HCT116 (cell line): ENCODE data around the gene RBBP8NL. TPM values are rescaled to one million over a fixed set of nuclear protein-coding genes. Genes with fewer than 3 reads are reported as not detected.

Source experiments
- ATAC-seq: fragments of 200-7000 bp; cut with Tn5 transposase; 2 replicates; pipeline ENCODE4 v1.9.1; 2020; ENCODE audit warnings: mild to moderate bottlenecking, moderate library complexity
- BruUV-seq: library from RNA; stranded (reverse); fragments of 400-500 nt; replicated peaks from 2 replicates; lab custom pipeline; 2021; lab: Mats Ljungman, UMichigan
- CTCF ChIA-PET: fragments of 300-600 bp; sonication (Branson Sonifier 250); formaldehyde crosslinking; loops from one replicate; lab custom pipeline; 2021; ENCODE audit warnings: antibody characterized with exemption; lab: Charles Lee
- POLR2A ChIA-PET: fragments of 300-600, 350-600 bp; sonication (Branson Sonifier 250); formaldehyde crosslinking; loops from one replicate; lab custom pipeline; 2021; ENCODE audit warnings: antibody characterized with exemption; lab: Charles Lee
- RAD21 ChIA-PET, 2 experiments: fragments of 300-600 bp; sonication (Branson Sonifier 250); formaldehyde crosslinking; loops; one replicate each; lab custom pipeline; 2023; ENCODE audit warnings: low total read pairs in 2 of 2; ENCODE audit not compliant: uncharacterized antibody in 2 of 2, unreplicated experiment in 2 of 2, low non-redundant PET in 1 of 2; lab: Charles Lee
- DNase-seq: peaks from one replicate; pipeline ENCODE4 v3.0.0-alpha.2; 2010; ENCODE audit warnings: low read depth, low spot score
- H2AFZ ChIP-seq: fragments of 200-600 bp; shearing (Covaris generic), sonication (generic); 2 replicates; pipeline ENCODE4 v1.6.1; 2017; ENCODE audit warnings: low read depth, mixed run types, mixed read lengths, antibody characterized with exemption, low read length; ENCODE audit not compliant: poor library complexity, severe bottlenecking
- H3K27ac ChIP-seq: 2 replicates; pipeline ENCODE4 v1.5.1; 2012; ENCODE audit warnings: low read depth, low read length
- H3K27me3 ChIP-seq: fragments of 200-600 bp; sonication (generic); 2 replicates; pipeline ENCODE4 v1.6.1; 2016; ENCODE audit warnings: mixed run types, low read length, mixed read lengths; ENCODE audit not compliant: insufficient read depth
- H3K36me3 ChIP-seq, 2 experiments: fragments of 200-500 bp in 1 of 2; fragments of 200-600 bp in 1 of 2; sonication (Bioruptor generic) in 1 of 2; sonication (generic) in 1 of 2; 2 replicates each; pipeline versions ENCODE4 v1.5.1 to v1.6.1; 2014 to 2016; ENCODE audit warnings: low read length in 2 of 2, inconsistent platforms in 1 of 2, mixed read lengths in 1 of 2, mixed run types in 1 of 2; ENCODE audit not compliant: insufficient read depth in 2 of 2, control insufficient read depth in 1 of 2
- H3K4me1 ChIP-seq, 2 experiments: fragments of 200-600 bp in 1 of 2; sonication (generic) in 1 of 2; 2 replicates each; pipeline versions ENCODE4 v1.5.1 to v1.6.1; 2012 to 2017; ENCODE audit warnings: low read length in 2 of 2, inconsistent platforms in 1 of 2, mild to moderate bottlenecking in 1 of 2, mixed read lengths in 1 of 2, mixed run types in 1 of 2, moderate library complexity in 1 of 2; ENCODE audit not compliant: insufficient read depth in 2 of 2, control insufficient read depth in 1 of 2
- H3K4me2 ChIP-seq: fragments of 200-600 bp; sonication (generic); 2 replicates; pipeline ENCODE4 v1.6.1; 2017; ENCODE audit warnings: mixed run types, low read length, mixed read lengths
- H3K4me3 ChIP-seq, 2 experiments: fragments of 200-600 bp in 1 of 2; sonication (generic) in 1 of 2; replicated peaks in 1 of 2; 2 replicates each; pipeline ENCODE4 v1.5.1; 2011 to 2016; ENCODE audit warnings: low read length in 2 of 2, control low read depth in 1 of 2, low read depth in 1 of 2, mild to moderate bottlenecking in 1 of 2, mixed read lengths in 1 of 2, mixed run types in 1 of 2
- H3K79me2 ChIP-seq: fragments of 200-600 bp; sonication (generic); 2 replicates; pipeline ENCODE4 v1.6.1; 2017; ENCODE audit warnings: mild to moderate bottlenecking, mixed run types, low read length, moderate library complexity, mixed read lengths; ENCODE audit not compliant: insufficient read depth
- H3K9ac ChIP-seq: fragments of 200-600 bp; sonication (generic); 2 replicates; pipeline ENCODE4 v1.6.1; 2016; ENCODE audit warnings: low read length, mixed read lengths
- H3K9me2 ChIP-seq: fragments of 200-600 bp; sonication (generic), shearing (Covaris generic); 2 replicates; pipeline ENCODE4 v1.6.1; 2017; ENCODE audit warnings: mixed run types, mild to moderate bottlenecking, moderate library complexity; ENCODE audit not compliant: insufficient read depth
- H3K9me3 ChIP-seq, 2 experiments: fragments of 200-500 bp in 1 of 2; fragments of 200-600 bp in 1 of 2; sonication (Bioruptor generic) in 1 of 2; sonication (generic) in 1 of 2; 2 replicates each; pipeline ENCODE4 v1.6.1; 2014 to 2017; ENCODE audit warnings: low read length in 2 of 2, mixed read lengths in 2 of 2, inconsistent platforms in 1 of 2, low read depth in 1 of 2, mild to moderate bottlenecking in 1 of 2, mixed run types in 1 of 2, moderate library complexity in 1 of 2; ENCODE audit not compliant: control insufficient read depth in 1 of 2, insufficient read depth in 1 of 2
- H4K20me1 ChIP-seq: fragments of 200-600 bp; sonication (generic), shearing (Covaris generic); 2 replicates; pipeline ENCODE4 v1.6.1; 2017; ENCODE audit warnings: mixed run types, mild to moderate bottlenecking, moderate library complexity; ENCODE audit not compliant: insufficient read depth
- POLR2AphosphoS5 ChIP-seq: IDR thresholded peaks from 2 replicates; pipeline ENCODE4 v1.6.1; 2011; ENCODE audit warnings: mild to moderate bottlenecking, low read depth, low read length, moderate library complexity
- SRF ChIP-seq: IDR thresholded peaks from 2 replicates; pipeline ENCODE4 v1.6.1; 2012; ENCODE audit warnings: low read depth
- ZFX ChIP-seq: fragments of 450-650 bp; IDR thresholded peaks from 2 replicates; pipeline ENCODE4 v1.6.1; 2017
- intact Hi-C: fragments of 100-400 bp; cut with micrococcal nuclease; formaldehyde crosslinking; loops from 2 replicates; pipeline ENCODE4 v1.10.0; 2022
- total RNA-seq: library from RNA; stranded (reverse); gene quantifications from one replicate; pipeline ENCODE4 v1.2.1, GENCODE V29; 2021; ENCODE audit not compliant: unreplicated experiment

Gene RBBP8NL
- total RNA-seq, 1 experiment from 2014 or later = 0.59 TPM

DNA sequence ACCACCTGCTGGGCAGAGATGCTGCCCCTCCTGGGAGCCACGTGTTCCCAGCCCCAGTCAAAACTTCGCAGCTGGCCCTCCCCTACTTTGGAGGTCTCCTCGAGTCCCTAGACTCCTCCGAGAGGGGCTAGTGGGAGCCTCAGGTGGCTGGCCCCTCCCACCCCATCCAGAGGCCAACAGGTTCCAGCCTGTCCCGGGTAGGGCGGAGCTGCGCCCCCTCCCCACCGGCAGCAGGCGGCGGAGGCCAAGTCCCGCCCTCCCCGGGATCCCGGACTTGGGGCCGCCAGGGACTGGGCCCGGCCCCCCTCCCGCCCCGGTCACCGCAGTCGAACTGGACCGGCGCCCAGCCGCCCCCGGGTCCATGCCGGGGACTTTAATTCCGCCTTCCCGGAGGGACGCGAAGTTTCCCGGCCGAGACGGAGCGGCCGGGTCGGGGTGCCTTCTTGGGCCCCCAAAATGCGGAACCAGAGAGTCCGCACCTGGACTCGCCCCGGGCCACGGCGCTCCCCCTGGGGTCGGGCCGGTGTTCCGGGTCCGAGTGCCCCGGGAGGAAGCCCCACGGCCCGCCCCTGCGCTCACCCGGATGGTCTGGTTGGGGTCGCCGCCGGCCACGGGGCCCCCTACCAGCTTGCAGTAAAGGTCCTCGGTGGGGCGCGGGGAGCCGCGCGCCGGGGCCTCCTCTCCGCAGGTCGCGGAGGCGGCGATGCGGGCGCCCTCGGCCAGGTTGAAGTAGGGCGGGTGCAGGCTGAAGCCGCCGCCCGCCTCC, 60.8 kb downstream of the RBBP8NL start:
- intact Hi-C loops = loop anchor here (5.0 kb wide), 1 partner anchor 64 kb away; the partner anchor contains the start of gene ADRM1

DNA sequence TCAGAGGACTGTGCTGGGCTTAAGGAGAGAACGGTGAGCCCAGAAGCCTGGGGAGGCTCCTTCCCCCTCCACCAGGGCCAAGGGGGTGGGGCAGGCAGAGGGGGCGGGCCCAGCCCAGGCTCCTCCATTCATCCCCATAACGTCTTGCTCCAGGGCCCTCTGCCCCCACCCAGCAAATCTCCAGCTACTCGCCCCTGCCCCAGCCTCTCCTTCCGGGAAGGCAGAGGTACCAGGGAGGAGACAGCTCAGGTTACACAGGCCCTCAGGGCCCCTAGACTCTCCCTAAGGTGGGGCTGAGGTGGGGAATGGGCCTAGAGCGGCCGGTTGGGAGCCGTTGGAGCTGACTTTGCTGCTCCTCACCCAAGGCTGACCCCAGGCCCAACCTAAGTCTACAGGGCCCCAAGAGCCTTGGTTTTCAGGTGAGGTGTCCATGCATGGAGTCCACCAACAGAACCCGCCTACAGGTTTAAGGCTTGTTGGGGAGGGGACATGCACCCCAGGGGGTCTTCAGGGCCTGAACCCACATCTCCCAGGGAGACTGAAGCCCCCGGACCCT, 61.4 kb downstream of the RBBP8NL start:
- H3K9me2 ChIP-seq = no peaks in the 10 kb centered on the region
- H2AFZ ChIP-seq = no peak overlapping the region
- ChIA-PET POLR2A (interaction anchor here (0.9 to 2.6 kb wide), 4 partner anchors 9 to 20 kb away, joined by 3 to 12 read pairs (median 8); partner anchors contain the start of gene RPS21), CTCF (interaction anchor here (2.2 kb wide), 1 partner anchor 17 kb away, joined by 10 read pairs; no protein-coding TSS in a partner anchor), RAD21 (no interaction called here)
- H3K27me3 ChIP-seq = no peaks in the 10 kb centered on the region
- H3K4me1 ChIP-seq = peaks cover 80 to 90% of the 10 kb centered on the region in 2 experiments
- TF ChIP-seq SRF (no peak), POLR2AphosphoS5 (peak; percentile 26; the same call in 1 of the 2 replicates)
- peak overlapping the region; percentile 98 for H3K27ac ChIP-seq
- peaks cover 60% of the 10 kb centered on the region for H3K79me2 ChIP-seq
- peak overlapping the region; percentile 100 for H3K4me2 ChIP-seq
- ATAC-seq (peak; percentile 28), DNase-seq (no peak)
- H3K9me3 ChIP-seq = no peaks in the 10 kb centered on the region
- peak overlapping the region; percentile 94 for H3K9ac ChIP-seq
- BruUV-seq = TSS peak; percentile 84
- H4K20me1 ChIP-seq = no peaks in the 10 kb centered on the region
- no peaks in the 10 kb centered on the region for H3K36me3 ChIP-seq
- H3K4me3 ChIP-seq = peak overlapping the region; percentile 83 to 88
- intact Hi-C loops = loop anchor here (5.0 kb wide), 1 partner anchor 64 kb away; the partner anchor contains the start of gene ADRM1

More for the DNA sequence above, 60.8 kb downstream of the RBBP8NL start:
- Histone ChIP-seq H3K9me3 (no peaks in the 10 kb centered on the region), H3K27me3 (no peaks in the 10 kb centered on the region), H2AFZ (no peak overlapping the region), H3K4me2 (peak overlapping the region; percentile 100), H3K4me3 (peak overlapping the region; percentile 83 to 88), H3K36me3 (no peaks in the 10 kb centered on the region), H3K9me2 (no peaks in the 10 kb centered on the region), H3K79me2 (peaks cover 54% of the 10 kb centered on the region), H3K9ac (peak overlapping the region; percentile 94), H3K4me1 (peaks cover 78 to 90% of the 10 kb centered on the region in 2 experiments), H4K20me1 (no peaks in the 10 kb centered on the region), H3K27ac (peak overlapping the region; percentile 98)
- POLR2A ChIA-PET = interaction anchor here (0.9 to 2.6 kb wide), 3 partner anchors 8 to 20 kb away, joined by 3 to 12 read pairs (median 12); partner anchors contain the start of gene RPS21
- ATAC-seq (peak; percentile 23), DNase-seq (no peak)
- RAD21 ChIA-PET = no interaction called here
- BruUV-seq = no TSS peak
- CTCF ChIA-PET = interaction anchor here (2.2 kb wide), 1 partner anchor 16 kb away, joined by 10 read pairs; no protein-coding TSS in a partner anchor
- TF ChIP-seq POLR2AphosphoS5 (peak; percentile 19; the same call in 1 of the 2 replicates), SRF (no peak), ZFX (peak; percentile 58; the same call in 1 of the 2 replicates)
